ENCODE measurements around the gene RPP38. TPM values are rescaled to one million over a fixed set of nuclear protein-coding genes. Genes with fewer than 3 reads are reported as not detected.
A peak's percentile ranks its signal among the peaks of the same experiment; 100 is the strongest.

The RPP38 gene
- 14.4 TPM for total RNA-seq (2013)
- polyA plus RNA-seq, result 10 to 100 TPM in 2 of 3 donors, 1 to 10 TPM in 1; 8.1 to 13.8 (median 13.3) TPM
- 4.6 and 11.2 TPM in 2 replicates for polyA minus RNA-seq
- 3.1 to 12.0 (median 4.6) reads per million in 11 experiments for total RNA-seq

DNA sequence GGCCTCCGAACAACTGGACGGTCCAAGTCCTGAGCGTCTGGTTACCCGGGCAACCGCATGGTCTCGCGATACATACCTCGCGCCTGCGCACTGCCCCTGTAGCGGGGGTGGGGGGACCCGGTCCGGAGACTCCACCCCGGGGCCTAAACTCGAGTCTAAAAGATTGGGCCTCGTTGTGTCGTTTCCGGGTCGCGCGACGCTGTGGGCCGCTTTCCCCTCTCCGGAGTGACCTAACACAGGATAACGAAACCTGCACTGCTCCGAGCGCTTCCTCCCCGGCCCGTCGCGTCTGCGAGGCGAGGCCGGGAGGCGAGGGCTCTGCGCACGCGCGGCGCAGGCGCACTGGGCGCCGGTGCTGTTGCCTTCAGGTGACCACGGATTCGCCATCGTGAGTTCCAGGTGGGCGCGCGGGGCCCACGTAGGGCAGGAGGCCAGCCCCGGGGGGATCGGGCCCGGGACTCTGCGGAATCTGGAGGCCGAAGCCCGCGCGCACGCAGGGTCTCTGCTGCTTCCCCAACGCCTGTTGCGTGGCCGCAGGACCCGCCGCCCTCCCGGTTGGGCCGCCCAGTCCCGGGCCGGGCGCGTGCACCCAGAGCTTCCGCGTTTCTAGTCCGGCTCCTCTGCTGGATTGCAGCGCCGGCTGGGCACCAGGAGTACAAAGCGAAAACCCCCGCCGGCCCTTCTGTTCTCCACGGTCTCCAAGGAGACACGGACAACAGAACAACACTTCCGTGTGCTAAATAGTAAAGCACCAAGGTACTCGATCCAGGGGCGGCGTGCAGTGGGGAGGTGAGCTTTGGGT, at the start of gene RPP38:
TSS of gene RPP38 (plus strand) at position 345 of the 802 bp plus-strand sequence. CDS start 5,960 bp downstream, outside the sequence.
- no peaks in the 10 kb centered on the region for H3K27me3 ChIP-seq (ENCODE audit: control insufficient read depth in 2 of 2, insufficient read depth in 2 of 2, low read length in 2 of 2)
- under 1% methylated on average over 84 of the region's 84 CpGs for WGBS (ENCODE audit: insufficient coverage)
- peaks cover 40% of the 10 kb centered on the region for H3K79me2 ChIP-seq (ENCODE audit: insufficient read depth, low read length)
- H3K4me1 ChIP-seq (ENCODE audit: control insufficient read depth in 1 of 2, insufficient read depth in 2 of 2, low read length in 2 of 2), result peaks cover 19 to 21% of the 10 kb centered on the region in 2 donors
- H3K4me2 ChIP-seq (replicated peaks; ENCODE audit: extremely low read depth, low read length, poor library complexity, severe bottlenecking), result peak within 1 kb of the TSS; percentile 96
- Mint-ChIP-seq H3K4me1 (peaks cover 23% of the 10 kb centered on the region), H3K4me3 (peak within 1 kb of the TSS; percentile 98 to 99), H3K9me3 (no peaks in the 10 kb centered on the region), H3K27ac (peak within 1 kb of the TSS; percentile 97 to 99 (median 98)), H3K36me3 (peaks cover 19 to 22% of the 10 kb centered on the region in 2 donors), H3K27me3 (ENCODE audit: low read depth in 3 of 3) (peaks cover 0 to 8% (median 2%) of the 10 kb centered on the region in 3 donors)
- peaks cover 35% of the 10 kb centered on the region for H4K20me1 ChIP-seq (ENCODE audit: insufficient read depth, low read length)
- peaks cover 3 to 22% of the 10 kb centered on the region in 2 donors for H3K36me3 ChIP-seq (replicated peaks in 1 of 2; ENCODE audit: control insufficient read depth in 1 of 2, insufficient read depth in 2 of 2, low read length in 2 of 2)
- peak within 1 kb of the TSS; percentile 95 to 96 for H3K27ac ChIP-seq (ENCODE audit: low read depth in 1 of 2, low read length in 2 of 2)
- no peak for TF ChIP-seq CTCF (IDR thresholded peaks at IDR 0.05)
- H2AFZ ChIP-seq (ENCODE audit: insufficient read depth, low read depth, low read length, poor library complexity, severe bottlenecking), result peak within 1 kb of the TSS; percentile 93
- intact Hi-C loops (cut with micrococcal nuclease), result loop anchor here (5.0 kb wide), 3 partner anchors 70 to 260 kb away; partner anchors contain the start of genes DCLRE1C (in 2 of the 2), CDNF (in 1 of the 2), HSPA14 (in 1 of the 2) and MSANTD7 (in 1 of the 2)
- H3K9me3 ChIP-seq (replicated peaks in 1 of 2; ENCODE audit: control insufficient read depth in 1 of 2, insufficient read depth in 1 of 2, low read length in 2 of 2), result no peaks in the 10 kb centered on the region
- DNase-seq, result peak; percentile 92 to 94 (median 94)
- peak within 1 kb of the TSS; percentile 67 to 81 (median 81) for H3K4me3 ChIP-seq (replicated peaks in 1 of 3; ENCODE audit: low read depth in 2 of 3, low read length in 3 of 3)
- H3K9ac ChIP-seq (ENCODE audit: insufficient read depth, low read length, poor library complexity, severe bottlenecking), result peak within 1 kb of the TSS; percentile 95

- H3K4me3 Mint-ChIP-seq, result no peak overlapping the region
- Histone ChIP-seq H3K79me2 (ENCODE audit: insufficient read depth, low read length) (no peaks in the 10 kb centered on the region), H3K36me3 (replicated peaks in 1 of 2; ENCODE audit: control insufficient read depth in 1 of 2, insufficient read depth in 2 of 2, low read length in 2 of 2) (no peaks in the 10 kb centered on the region), H3K4me2 (replicated peaks; ENCODE audit: extremely low read depth, low read length, poor library complexity, severe bottlenecking) (no peak overlapping the region), H3K9me3 (replicated peaks in 1 of 2; ENCODE audit: control insufficient read depth in 1 of 2, insufficient read depth in 1 of 2, low read length in 2 of 2) (no peaks in the 10 kb centered on the region), H3K9ac (ENCODE audit: insufficient read depth, low read length, poor library complexity, severe bottlenecking) (no peak overlapping the region), H3K4me3 (replicated peaks in 1 of 3; ENCODE audit: low read depth in 2 of 3, low read length in 3 of 3) (no peak overlapping the region), H3K27ac (ENCODE audit: low read depth in 1 of 2, low read length in 2 of 2) (no peak overlapping the region), H3K27me3 (ENCODE audit: control insufficient read depth in 2 of 2, insufficient read depth in 2 of 2, low read length in 2 of 2) (no peaks in the 10 kb centered on the region), H4K20me1 (ENCODE audit: insufficient read depth, low read length) (no peaks in the 10 kb centered on the region), H3K4me1 (ENCODE audit: control insufficient read depth in 1 of 2, insufficient read depth in 2 of 2, low read length in 2 of 2) (peaks cover 0 to 10% of the 10 kb centered on the region in 2 donors), H2AFZ (ENCODE audit: insufficient read depth, low read depth, low read length, poor library complexity, severe bottlenecking) (no peak overlapping the region)
- no peak for DNase-seq
- intact Hi-C loops (cut with micrococcal nuclease), result no loop called here
- H3K27me3 Mint-ChIP-seq (ENCODE audit: low read depth in 3 of 3), result peaks cover under 1 to 14% (median 1%) of the 10 kb centered on the region in 3 donors
- peaks cover 0 to 2% (median 0%) of the 10 kb centered on the region in 7 donors for H3K9me3 Mint-ChIP-seq
- no peak for TF ChIP-seq CTCF (IDR thresholded peaks at IDR 0.05)
- H3K27ac Mint-ChIP-seq, result no peak overlapping the region
- no peaks in the 10 kb centered on the region for H3K36me3 Mint-ChIP-seq
- no peaks in the 10 kb centered on the region for H3K4me1 Mint-ChIP-seq
Observed at GRCh38 chr10:15049533-15049932, 47.6 kb upstream of the RPP38 start.

All from CD14-positive monocyte (primary cell).